MG63 (cell line): Measurements from ENCODE around the gene IGHMBP2. TPM values are rescaled to one million over a fixed set of nuclear protein-coding genes. Genes with fewer than 3 reads are reported as not detected.
"Not testable (repeated sequence)": the region's sequence is repeated elsewhere in the genome, so short reads cannot be mapped to it uniquely, and the experiment has no call there.

ENCODE experiments used
- DNase-seq: peaks from one replicate; pipeline ENCODE4 v3.0.0-alpha.2; 2020
- H3K27me3 ChIP-seq: fragments of 250-450 bp; sonication (Bioruptor Pico); 2 replicates; pipeline ENCODE4 v1.5.1; 2020; ENCODE audit warnings: mild to moderate bottlenecking, moderate library complexity
- H3K36me3 ChIP-seq: fragments of 250-450 bp; sonication (Bioruptor Pico); 2 replicates; pipeline ENCODE4 v1.5.1; 2020; ENCODE audit warnings: mild to moderate bottlenecking, moderate library complexity
- H3K4me3 ChIP-seq: fragments of 250-450 bp; sonication (Bioruptor Pico); 2 replicates; pipeline ENCODE4 v1.5.1; 2020; ENCODE audit warnings: mild to moderate bottlenecking, moderate library complexity
- H3K9me3 ChIP-seq: fragments of 250-450 bp; sonication (Bioruptor Pico); 2 replicates; pipeline ENCODE4 v1.5.1; 2020; ENCODE audit warnings: mild to moderate bottlenecking, moderate library complexity
- total RNA-seq: library from RNA; depleted of rRNA; stranded (reverse); fragments of >200 nt; shearing (Covaris generic); gene quantifications from 2 replicates; pipeline ENCODE4 v1.2.3, GENCODE V29; 2014; ENCODE audit warnings: low replicate concordance

The IGHMBP2 gene
- total RNA-seq, 1 experiment from 2014 or later, result 7.8 TPM

GRCh38 chr11:68880851-68881250 is 22.8 kb upstream of the IGHMBP2 start:
- no peak for DNase-seq
- no peak overlapping the region for H3K4me3 ChIP-seq
- H3K36me3 ChIP-seq, result no peaks in the 10 kb centered on the region
- H3K27me3 ChIP-seq, result no peaks in the 10 kb centered on the region
- no peaks in the 10 kb centered on the region for H3K9me3 ChIP-seq

- no peak for DNase-seq
- no peaks in the 10 kb centered on the region for H3K27me3 ChIP-seq
- no peak overlapping the region for H3K4me3 ChIP-seq
- no peaks in the 10 kb centered on the region for H3K9me3 ChIP-seq
- H3K36me3 ChIP-seq, result no peaks in the 10 kb centered on the region; the same call in 1 of the 2 replicates
Measured at GRCh38 chr11:68881320-68881719, 22.4 kb upstream of the IGHMBP2 start.

- H3K4me3 ChIP-seq, result no peak overlapping the region
- no peaks in the 10 kb centered on the region; the same call in 1 of the 2 replicates for H3K36me3 ChIP-seq
- H3K9me3 ChIP-seq, result no peaks in the 10 kb centered on the region
- H3K27me3 ChIP-seq, result no peaks in the 10 kb centered on the region
- no peak for DNase-seq
Measured at GRCh38 chr11:68882391-68882790, 21.3 kb upstream of the IGHMBP2 start.

GRCh38 chr11:68884827-68885226 is 18.9 kb upstream of the IGHMBP2 start:
- H3K36me3 ChIP-seq, H3K9me3 ChIP-seq, H3K27me3 ChIP-seq, DNase-seq, H3K4me3 ChIP-seq: not testable (repeated sequence)

- peak; percentile 10 for DNase-seq
- Histone ChIP-seq H3K4me3 (no peak overlapping the region), H3K27me3 (no peaks in the 10 kb centered on the region), H3K36me3 (peaks cover 20% of the 10 kb centered on the region), H3K9me3 (no peaks in the 10 kb centered on the region)
Measured at GRCh38 chr11:68889948-68890446, 13.7 kb upstream of the IGHMBP2 start.

- DNase-seq, result no peak
- no peak overlapping the region for H3K4me3 ChIP-seq
Measured at GRCh38 chr11:68890490-68891231, 13.0 kb upstream of the IGHMBP2 start.

GRCh38 chr11:68891351-68891948 is 12.2 kb upstream of the IGHMBP2 start:
- no peak for DNase-seq
- no peak overlapping the region for H3K4me3 ChIP-seq
- H3K36me3 ChIP-seq, result peaks cover 26% of the 10 kb centered on the region
- no peaks in the 10 kb centered on the region for H3K27me3 ChIP-seq
- no peaks in the 10 kb centered on the region for H3K9me3 ChIP-seq

More at GRCh38 chr11:68890490-68891231, 13.0 kb upstream of the IGHMBP2 start:
- Histone ChIP-seq H3K36me3 (peaks cover 20% of the 10 kb centered on the region), H3K27me3 (no peaks in the 10 kb centered on the region), H3K9me3 (no peaks in the 10 kb centered on the region)

- no peak for DNase-seq
- H3K36me3 ChIP-seq, result peaks cover 31% of the 10 kb centered on the region
Measured at GRCh38 chr11:68892576-68892975, 11.1 kb upstream of the IGHMBP2 start.

GRCh38 chr11:68893282-68893681 is 10.4 kb upstream of the IGHMBP2 start:
- H3K27me3 ChIP-seq, result no peaks in the 10 kb centered on the region
- H3K9me3 ChIP-seq, result no peaks in the 10 kb centered on the region
- peaks cover 38% of the 10 kb centered on the region for H3K36me3 ChIP-seq
- no peak overlapping the region for H3K4me3 ChIP-seq
- no peak for DNase-seq

More at GRCh38 chr11:68892576-68892975, 11.1 kb upstream of the IGHMBP2 start:
- Histone ChIP-seq H3K27me3 (no peaks in the 10 kb centered on the region), H3K4me3 (no peak overlapping the region), H3K9me3 (no peaks in the 10 kb centered on the region)

GRCh38 chr11:68896171-68896959 is 7.3 kb upstream of the IGHMBP2 start:
- H3K27me3 ChIP-seq, result no peaks in the 10 kb centered on the region
- no peaks in the 10 kb centered on the region for H3K9me3 ChIP-seq
- H3K4me3 ChIP-seq, result no peak overlapping the region
- H3K36me3 ChIP-seq, result peaks cover 39% of the 10 kb centered on the region
- no peak for DNase-seq

GRCh38 chr11:68897441-68897840 is 6.2 kb upstream of the IGHMBP2 start:
- no peak for DNase-seq
- Histone ChIP-seq H3K4me3 (no peak overlapping the region), H3K27me3 (no peaks in the 10 kb centered on the region), H3K9me3 (no peaks in the 10 kb centered on the region), H3K36me3 (peaks cover 35% of the 10 kb centered on the region)

GRCh38 chr11:68900835-68901381 is 2.8 kb upstream of the IGHMBP2 start:
- H3K27me3 ChIP-seq, result no peaks in the 10 kb centered on the region
- no peak for DNase-seq
- no peak overlapping the region for H3K4me3 ChIP-seq
- peaks cover 29% of the 10 kb centered on the region for H3K36me3 ChIP-seq
- no peaks in the 10 kb centered on the region for H3K9me3 ChIP-seq

GRCh38 chr11:68904248-68904847 is 657 bp downstream of the IGHMBP2 start:
- no peaks in the 10 kb centered on the region for H3K27me3 ChIP-seq
- H3K4me3 ChIP-seq, result peak overlapping the region; percentile 76
- peaks cover 24% of the 10 kb centered on the region for H3K36me3 ChIP-seq
- no peaks in the 10 kb centered on the region for H3K9me3 ChIP-seq
- DNase-seq, result peak; percentile 35

GRCh38 chr11:68905421-68906360 is 2.0 kb downstream of the IGHMBP2 start:
- Histone ChIP-seq H3K36me3 (peaks cover 25% of the 10 kb centered on the region), H3K9me3 (no peaks in the 10 kb centered on the region), H3K4me3 (peak overlapping the region; percentile 76), H3K27me3 (no peaks in the 10 kb centered on the region)
- no peak for DNase-seq

- Histone ChIP-seq H3K36me3 (peaks cover 35% of the 10 kb centered on the region), H3K9me3 (no peaks in the 10 kb centered on the region), H3K4me3 (no peak overlapping the region), H3K27me3 (no peaks in the 10 kb centered on the region)
- no peak for DNase-seq
Measured at GRCh38 chr11:68908273-68908672, 4.6 kb downstream of the IGHMBP2 start.
